HepG2 (cell line): Measurements from ENCODE around the gene SPINK4.

Experiments used
- MBD4 ChIP-seq: IDR thresholded peaks from 2 replicates; pipeline ENCODE4 v1.6.1; 2012; ENCODE audit warnings: low read length, inconsistent platforms, borderline replicate concordance
- ZNF17 ChIP-seq: sonication (generic); formaldehyde crosslinking; IDR thresholded peaks from 2 replicates; pipeline ENCODE4 v1.5.0; 2020; ENCODE audit warnings: mild to moderate bottlenecking, missing genetic modification reagents
- ZSCAN30 ChIP-seq: sonication (generic); formaldehyde crosslinking; IDR thresholded peaks from 2 replicates; pipeline ENCODE4 v1.5.0; 2020; ENCODE audit warnings: mild to moderate bottlenecking, missing genetic modification reagents
- TF ChIP-seq, protein P1 (sequence below): sonication (generic); formaldehyde crosslinking; IDR thresholded peaks from 2 replicates; pipeline ENCODE4 v1.5.0; 2020; ENCODE audit warnings: mild to moderate bottlenecking, missing genetic modification reagents, moderate library complexity
- TF ChIP-seq, protein P2 (sequence below): sonication (generic); formaldehyde crosslinking; IDR thresholded peaks from 2 replicates; pipeline ENCODE4 v1.4.0; 2020; ENCODE audit warnings: missing genetic modification reagents, borderline replicate concordance

DNA sequence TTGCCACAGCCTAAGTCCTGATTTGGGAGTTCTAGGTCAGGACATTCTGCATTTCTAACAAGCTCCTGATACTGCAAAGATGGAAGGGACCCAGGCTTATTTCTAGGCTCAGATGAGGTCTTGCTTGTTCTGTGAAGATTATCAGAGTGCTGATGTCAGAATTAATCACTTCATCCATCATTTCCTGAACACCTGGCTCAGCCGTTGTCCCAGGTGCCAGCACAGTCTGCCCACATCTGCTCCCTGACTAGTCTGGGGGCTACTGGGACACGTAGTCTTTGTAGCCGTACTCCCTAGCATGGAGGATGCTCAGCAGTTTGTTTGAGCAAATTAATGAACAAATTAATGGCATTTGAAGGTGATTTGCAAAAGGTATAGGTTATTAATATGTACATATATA, 17.9 kb upstream of the SPINK4 start:
- TF ChIP-seq, protein P1, sequence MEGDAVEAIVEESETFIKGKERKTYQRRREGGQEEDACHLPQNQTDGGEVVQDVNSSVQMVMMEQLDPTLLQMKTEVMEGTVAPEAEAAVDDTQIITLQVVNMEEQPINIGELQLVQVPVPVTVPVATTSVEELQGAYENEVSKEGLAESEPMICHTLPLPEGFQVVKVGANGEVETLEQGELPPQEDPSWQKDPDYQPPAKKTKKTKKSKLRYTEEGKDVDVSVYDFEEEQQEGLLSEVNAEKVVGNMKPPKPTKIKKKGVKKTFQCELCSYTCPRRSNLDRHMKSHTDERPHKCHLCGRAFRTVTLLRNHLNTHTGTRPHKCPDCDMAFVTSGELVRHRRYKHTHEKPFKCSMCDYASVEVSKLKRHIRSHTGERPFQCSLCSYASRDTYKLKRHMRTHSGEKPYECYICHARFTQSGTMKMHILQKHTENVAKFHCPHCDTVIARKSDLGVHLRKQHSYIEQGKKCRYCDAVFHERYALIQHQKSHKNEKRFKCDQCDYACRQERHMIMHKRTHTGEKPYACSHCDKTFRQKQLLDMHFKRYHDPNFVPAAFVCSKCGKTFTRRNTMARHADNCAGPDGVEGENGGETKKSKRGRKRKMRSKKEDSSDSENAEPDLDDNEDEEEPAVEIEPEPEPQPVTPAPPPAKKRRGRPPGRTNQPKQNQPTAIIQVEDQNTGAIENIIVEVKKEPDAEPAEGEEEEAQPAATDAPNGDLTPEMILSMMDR (CRISPR knock-in tag): no peak
- TF ChIP-seq MBD4 (no peak), ZNF17 (CRISPR knock-in tag) (no peak), ZSCAN30 (CRISPR knock-in tag) (no peak)
- TF ChIP-seq, protein P2, sequence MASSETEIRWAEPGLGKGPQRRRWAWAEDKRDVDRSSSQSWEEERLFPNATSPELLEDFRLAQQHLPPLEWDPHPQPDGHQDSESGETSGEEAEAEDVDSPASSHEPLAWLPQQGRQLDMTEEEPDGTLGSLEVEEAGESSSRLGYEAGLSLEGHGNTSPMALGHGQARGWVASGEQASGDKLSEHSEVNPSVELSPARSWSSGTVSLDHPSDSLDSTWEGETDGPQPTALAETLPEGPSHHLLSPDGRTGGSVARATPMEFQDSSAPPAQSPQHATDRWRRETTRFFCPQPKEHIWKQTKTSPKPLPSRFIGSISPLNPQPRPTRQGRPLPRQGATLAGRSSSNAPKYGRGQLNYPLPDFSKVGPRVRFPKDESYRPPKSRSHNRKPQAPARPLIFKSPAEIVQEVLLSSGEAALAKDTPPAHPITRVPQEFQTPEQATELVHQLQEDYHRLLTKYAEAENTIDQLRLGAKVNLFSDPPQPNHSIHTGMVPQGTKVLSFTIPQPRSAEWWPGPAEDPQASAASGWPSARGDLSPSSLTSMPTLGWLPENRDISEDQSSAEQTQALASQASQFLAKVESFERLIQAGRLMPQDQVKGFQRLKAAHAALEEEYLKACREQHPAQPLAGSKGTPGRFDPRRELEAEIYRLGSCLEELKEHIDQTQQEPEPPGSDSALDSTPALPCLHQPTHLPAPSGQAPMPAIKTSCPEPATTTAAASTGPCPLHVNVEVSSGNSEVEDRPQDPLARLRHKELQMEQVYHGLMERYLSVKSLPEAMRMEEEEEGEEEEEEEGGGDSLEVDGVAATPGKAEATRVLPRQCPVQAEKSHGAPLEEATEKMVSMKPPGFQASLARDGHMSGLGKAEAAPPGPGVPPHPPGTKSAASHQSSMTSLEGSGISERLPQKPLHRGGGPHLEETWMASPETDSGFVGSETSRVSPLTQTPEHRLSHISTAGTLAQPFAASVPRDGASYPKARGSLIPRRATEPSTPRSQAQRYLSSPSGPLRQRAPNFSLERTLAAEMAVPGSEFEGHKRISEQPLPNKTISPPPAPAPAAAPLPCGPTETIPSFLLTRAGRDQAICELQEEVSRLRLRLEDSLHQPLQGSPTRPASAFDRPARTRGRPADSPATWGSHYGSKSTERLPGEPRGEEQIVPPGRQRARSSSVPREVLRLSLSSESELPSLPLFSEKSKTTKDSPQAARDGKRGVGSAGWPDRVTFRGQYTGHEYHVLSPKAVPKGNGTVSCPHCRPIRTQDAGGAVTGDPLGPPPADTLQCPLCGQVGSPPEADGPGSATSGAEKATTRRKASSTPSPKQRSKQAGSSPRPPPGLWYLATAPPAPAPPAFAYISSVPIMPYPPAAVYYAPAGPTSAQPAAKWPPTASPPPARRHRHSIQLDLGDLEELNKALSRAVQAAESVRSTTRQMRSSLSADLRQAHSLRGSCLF (CRISPR knock-in tag): no peak
